Stimulated activated CD4-positive, alpha-beta T cell treated with anti-CD3 and anti-CD28 coated beads, Interleukin-1b, Interleukin-23, amount 100 ng/mL, for 4 hours (primary cell): ENCODE data around the gene CEACAM19.
A peak's percentile ranks its signal among the peaks of the same experiment; 100 is the strongest.

Experiments used
- DNase-seq, 2 donors: peaks; one replicate each; pipeline ENCODE4 v3.0.0-alpha.2; 2020; ENCODE audit warnings: low read depth in 2 of 2

Gene CEACAM19

GRCh38 chr19:44722131-44723121, 51.1 kb downstream of the CEACAM19 start:
- no peak for DNase-seq

GRCh38 chr19:44723299-44723951, 52.1 kb downstream of the CEACAM19 start:
- DNase-seq: no peak

- peak; percentile 65 to 74 for DNase-seq
These were observed 52.7 kb downstream of the CEACAM19 start for GRCh38 chr19:44723952-44724319.

- DNase-seq: no peak
These were observed 54.0 kb downstream of the CEACAM19 start for GRCh38 chr19:44725251-44725650.

GRCh38 chr19:44725684-44726083, 54.4 kb downstream of the CEACAM19 start:
- DNase-seq: no peak

- no peak for DNase-seq
These were observed 55.2 kb downstream of the CEACAM19 start for GRCh38 chr19:44726465-44726864.

GRCh38 chr19:44728178-44728577, 56.9 kb downstream of the CEACAM19 start:
- DNase-seq: no peak

GRCh38 chr19:44729516-44730033, 58.3 kb downstream of the CEACAM19 start:
- DNase-seq: no peak

GRCh38 chr19:44731081-44731480, 59.8 kb downstream of the CEACAM19 start:
- DNase-seq: no peak

GRCh38 chr19:44731622-44732021, 60.3 kb downstream of the CEACAM19 start:
- DNase-seq: no peak

- no peak for DNase-seq
These were observed 61.1 kb downstream of the CEACAM19 start for GRCh38 chr19:44732235-44733014.
